ENCODE results near the gene NUDC. TPM values are rescaled to one million over a fixed set of nuclear protein-coding genes. Genes with fewer than 3 reads are reported as not detected.
A peak's percentile ranks its signal among the peaks of the same experiment; 100 is the strongest.

The NUDC gene
- total and polyA plus RNA-seq, 2 of the 13 experiments (the other 11 are each of a cell fraction or from before 2014, with no cell fraction given): 34.7 to 104 TPM

DNA sequence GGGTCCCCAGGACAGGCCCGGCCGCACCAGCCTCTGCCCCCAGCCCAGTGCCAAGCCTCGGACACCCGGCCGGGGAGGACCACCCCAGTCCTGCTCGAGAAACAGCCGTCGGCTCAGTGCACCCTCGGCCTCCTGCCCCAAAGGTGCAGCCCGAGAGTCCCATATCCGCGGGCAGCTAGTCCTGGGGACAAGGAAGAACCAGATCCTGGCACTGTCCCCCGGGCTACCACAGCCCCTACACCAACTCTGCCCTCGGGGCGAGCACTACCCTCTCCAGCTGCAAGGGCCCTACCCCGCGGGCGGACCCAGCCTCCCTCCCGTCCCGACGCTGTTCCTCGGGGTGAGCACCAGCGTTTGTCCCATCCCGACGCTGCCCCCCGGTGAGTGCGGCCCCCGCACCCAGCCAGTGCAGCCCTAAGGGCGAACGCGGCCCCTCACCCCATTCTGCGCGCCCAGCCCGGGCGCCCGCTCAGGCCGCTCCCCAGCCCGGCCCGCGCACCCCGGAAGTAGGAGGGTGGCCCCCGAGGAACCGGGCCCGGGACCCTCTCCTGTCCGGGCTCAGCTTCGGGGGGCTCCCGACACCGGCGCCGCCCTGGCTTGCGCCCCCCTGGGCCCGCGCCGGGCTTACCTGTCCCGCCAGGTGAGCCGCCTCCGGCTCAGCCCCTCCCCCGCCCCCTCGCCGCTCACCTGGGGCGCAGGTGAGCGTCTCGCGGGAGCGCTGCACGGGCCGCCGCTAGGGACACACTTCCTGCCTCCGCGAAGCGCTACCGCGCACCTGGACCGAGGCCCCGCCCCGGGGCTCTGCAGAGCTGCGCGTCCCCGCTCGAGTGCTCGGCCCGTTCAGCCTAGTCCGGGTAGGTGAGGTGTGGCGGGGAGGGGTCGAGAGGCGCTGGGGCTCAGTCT, 38.4 kb downstream of the NUDC start, which contains the start of gene KDF1 (continued):
- TF ChIP-seq GMEB1 (CRISPR knock-in tag; IDR thresholded peaks at IDR 0.05; ENCODE audit: borderline replicate concordance) (peak; percentile 70; the same call in 1 of the 2 replicates), ZNF446 (CRISPR knock-in tag; IDR thresholded peaks at IDR 0.05) (no peak), KDM5A (IDR thresholded peaks at IDR 0.05; ENCODE audit: borderline replicate concordance, low read length) (peak; percentile 64; the same call in 1 of the 2 replicates), ZNF143 (CRISPR knock-in tag; IDR thresholded peaks at IDR 0.05) (no peak), ZNF574 (CRISPR knock-in tag; IDR thresholded peaks at IDR 0.05) (peak; percentile 46; the same call in 1 of the 2 replicates), HNRNPL (IDR thresholded peaks at IDR 0.05; ENCODE audit: low read depth, low read length) (peak; percentile 59; the same call in 1 of the 2 replicates), NAIF1 (CRISPR knock-in tag; IDR thresholded peaks at IDR 0.05; ENCODE audit: borderline replicate concordance) (no peak), ZNF878 (CRISPR knock-in tag; IDR thresholded peaks at IDR 0.05) (no peak), ZFP36L2 (CRISPR knock-in tag; IDR thresholded peaks at IDR 0.05) (no peak), MEIS2 (CRISPR knock-in tag; IDR thresholded peaks at IDR 0.05) (no peak; the same call in 1 of the 2 replicates), DNMT1 (CRISPR knock-in tag; IDR thresholded peaks at IDR 0.05) (no peak), THAP8 (CRISPR knock-in tag; IDR thresholded peaks at IDR 0.05; ENCODE audit: borderline replicate concordance) (no peak), ETV6 (CRISPR knock-in tag; conservative IDR thresholded peaks at IDR 0.05) (no peak), ZNF570 (CRISPR knock-in tag; IDR thresholded peaks at IDR 0.05; ENCODE audit: borderline replicate concordance) (no peak)
- TF ChIP-seq, protein P1, sequence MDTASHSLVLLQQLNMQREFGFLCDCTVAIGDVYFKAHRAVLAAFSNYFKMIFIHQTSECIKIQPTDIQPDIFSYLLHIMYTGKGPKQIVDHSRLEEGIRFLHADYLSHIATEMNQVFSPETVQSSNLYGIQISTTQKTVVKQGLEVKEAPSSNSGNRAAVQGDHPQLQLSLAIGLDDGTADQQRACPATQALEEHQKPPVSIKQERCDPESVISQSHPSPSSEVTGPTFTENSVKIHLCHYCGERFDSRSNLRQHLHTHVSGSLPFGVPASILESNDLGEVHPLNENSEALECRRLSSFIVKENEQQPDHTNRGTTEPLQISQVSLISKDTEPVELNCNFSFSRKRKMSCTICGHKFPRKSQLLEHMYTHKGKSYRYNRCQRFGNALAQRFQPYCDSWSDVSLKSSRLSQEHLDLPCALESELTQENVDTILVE (CRISPR knock-in tag; IDR thresholded peaks at IDR 0.05): no peak
- TF ChIP-seq, protein P2, sequence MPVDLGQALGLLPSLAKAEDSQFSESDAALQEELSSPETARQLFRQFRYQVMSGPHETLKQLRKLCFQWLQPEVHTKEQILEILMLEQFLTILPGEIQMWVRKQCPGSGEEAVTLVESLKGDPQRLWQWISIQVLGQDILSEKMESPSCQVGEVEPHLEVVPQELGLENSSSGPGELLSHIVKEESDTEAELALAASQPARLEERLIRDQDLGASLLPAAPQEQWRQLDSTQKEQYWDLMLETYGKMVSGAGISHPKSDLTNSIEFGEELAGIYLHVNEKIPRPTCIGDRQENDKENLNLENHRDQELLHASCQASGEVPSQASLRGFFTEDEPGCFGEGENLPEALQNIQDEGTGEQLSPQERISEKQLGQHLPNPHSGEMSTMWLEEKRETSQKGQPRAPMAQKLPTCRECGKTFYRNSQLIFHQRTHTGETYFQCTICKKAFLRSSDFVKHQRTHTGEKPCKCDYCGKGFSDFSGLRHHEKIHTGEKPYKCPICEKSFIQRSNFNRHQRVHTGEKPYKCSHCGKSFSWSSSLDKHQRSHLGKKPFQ (CRISPR knock-in tag; IDR thresholded peaks at IDR 0.05; ENCODE audit: insufficient replicate concordance): peak; percentile 71
- TF ChIP-seq, protein P3, sequence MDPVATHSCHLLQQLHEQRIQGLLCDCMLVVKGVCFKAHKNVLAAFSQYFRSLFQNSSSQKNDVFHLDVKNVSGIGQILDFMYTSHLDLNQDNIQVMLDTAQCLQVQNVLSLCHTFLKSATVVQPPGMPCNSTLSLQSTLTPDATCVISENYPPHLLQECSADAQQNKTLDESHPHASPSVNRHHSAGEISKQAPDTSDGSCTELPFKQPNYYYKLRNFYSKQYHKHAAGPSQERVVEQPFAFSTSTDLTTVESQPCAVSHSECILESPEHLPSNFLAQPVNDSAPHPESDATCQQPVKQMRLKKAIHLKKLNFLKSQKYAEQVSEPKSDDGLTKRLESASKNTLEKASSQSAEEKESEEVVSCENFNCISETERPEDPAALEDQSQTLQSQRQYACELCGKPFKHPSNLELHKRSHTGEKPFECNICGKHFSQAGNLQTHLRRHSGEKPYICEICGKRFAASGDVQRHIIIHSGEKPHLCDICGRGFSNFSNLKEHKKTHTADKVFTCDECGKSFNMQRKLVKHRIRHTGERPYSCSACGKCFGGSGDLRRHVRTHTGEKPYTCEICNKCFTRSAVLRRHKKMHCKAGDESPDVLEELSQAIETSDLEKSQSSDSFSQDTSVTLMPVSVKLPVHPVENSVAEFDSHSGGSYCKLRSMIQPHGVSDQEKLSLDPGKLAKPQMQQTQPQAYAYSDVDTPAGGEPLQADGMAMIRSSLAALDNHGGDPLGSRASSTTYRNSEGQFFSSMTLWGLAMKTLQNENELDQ (CRISPR knock-in tag; IDR thresholded peaks at IDR 0.05; ENCODE audit: borderline replicate concordance): no peak

Measured in HepG2 (cell line).